ENCODE results near the gene SCARF1.

Gene SCARF1

DNA sequence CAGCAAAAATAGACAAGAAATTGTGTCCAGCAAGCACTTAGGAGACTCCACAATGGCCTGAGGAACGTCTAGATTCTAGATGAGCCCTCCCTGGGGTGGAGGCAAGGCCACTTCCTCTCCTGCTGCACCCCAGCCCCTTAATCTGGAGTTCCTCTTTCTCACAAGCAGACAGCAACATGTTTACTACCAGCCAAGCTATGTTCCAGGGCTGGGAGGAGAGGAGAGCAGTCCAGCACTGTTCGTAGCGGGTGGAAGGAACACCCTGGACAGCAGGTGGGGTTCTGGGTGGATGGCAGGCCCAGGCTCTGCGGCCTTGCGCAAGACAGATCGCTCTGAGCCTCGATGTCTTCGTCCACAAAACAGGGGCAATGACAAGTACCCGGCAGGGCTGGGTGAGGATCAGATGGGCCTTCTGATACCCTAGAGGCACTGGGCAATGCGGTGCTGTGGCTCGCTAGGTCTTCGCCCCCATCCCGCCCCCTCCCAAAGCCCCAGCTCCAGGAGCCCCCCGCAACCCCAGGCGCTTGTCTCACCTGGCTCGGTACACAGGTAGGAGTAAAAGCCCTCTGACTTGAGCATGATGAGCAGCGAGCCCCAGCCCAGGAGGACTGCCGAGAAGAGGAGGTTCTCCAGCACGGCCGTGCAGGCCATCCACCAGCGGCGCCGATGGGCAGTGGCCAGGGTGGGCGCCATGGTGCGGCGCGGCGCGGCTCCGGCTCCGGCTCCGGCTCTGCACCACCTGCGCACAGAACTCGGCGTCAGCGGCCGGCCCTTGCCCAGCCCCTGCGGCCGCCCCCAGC lies 18.1 kb downstream of the SCARF1 start:
- H4K5ac ChIP-seq (ENCODE audit: low read length) = no peak overlapping the region
- peak overlapping the region; percentile 100 for H3K4me2 ChIP-seq (ENCODE audit: low read length)
- no peaks in the 10 kb centered on the region for H3K27me3 ChIP-seq (ENCODE audit: insufficient read depth, low read length, poor library complexity)
- H3K79me1 ChIP-seq (ENCODE audit: low read length) = no peaks in the 10 kb centered on the region
- no peaks in the 10 kb centered on the region for H3K36me3 ChIP-seq (ENCODE audit: control insufficient read depth, insufficient read depth, low read length)
- no peak overlapping the region for H3K23ac ChIP-seq (ENCODE audit: low read length)
- no peak overlapping the region for H3K18ac ChIP-seq (ENCODE audit: low read length)
- H2BK15ac ChIP-seq (replicated peaks; ENCODE audit: low read depth) = no peak overlapping the region
- H2AK5ac ChIP-seq (ENCODE audit: low read length) = no peak overlapping the region
- no peaks in the 10 kb centered on the region for H3K4me1 ChIP-seq (ENCODE audit: control insufficient read depth, low read depth, low read length)
- H3K9ac ChIP-seq (ENCODE audit: low read length) = peak overlapping the region; percentile 41
- DNase-seq = no peak
- no peak overlapping the region for H3K27ac ChIP-seq (ENCODE audit: low read depth, low read length)
- H2BK5ac ChIP-seq (ENCODE audit: low read length) = no peak overlapping the region
- no CpG with 5 or more reads among the region's 39 CpGs for WGBS (ENCODE audit: extremely low coverage, insufficient coverage, low lambda C conversion rate)
- H3K4ac ChIP-seq (ENCODE audit: low read depth, low read length) = no peak overlapping the region
- peak overlapping the region; percentile 75 for H3K56ac ChIP-seq (ENCODE audit: low read length)
- H3K79me2 ChIP-seq (ENCODE audit: control insufficient read depth, insufficient read depth, low read length) = no peaks in the 10 kb centered on the region
- no peak overlapping the region for H3K4me3 ChIP-seq (ENCODE audit: low read length)
- H4K8ac ChIP-seq (ENCODE audit: low read depth, low read length) = no peak overlapping the region
- no peak overlapping the region for H2BK120ac ChIP-seq (ENCODE audit: low read depth, low read length)

DNA sequence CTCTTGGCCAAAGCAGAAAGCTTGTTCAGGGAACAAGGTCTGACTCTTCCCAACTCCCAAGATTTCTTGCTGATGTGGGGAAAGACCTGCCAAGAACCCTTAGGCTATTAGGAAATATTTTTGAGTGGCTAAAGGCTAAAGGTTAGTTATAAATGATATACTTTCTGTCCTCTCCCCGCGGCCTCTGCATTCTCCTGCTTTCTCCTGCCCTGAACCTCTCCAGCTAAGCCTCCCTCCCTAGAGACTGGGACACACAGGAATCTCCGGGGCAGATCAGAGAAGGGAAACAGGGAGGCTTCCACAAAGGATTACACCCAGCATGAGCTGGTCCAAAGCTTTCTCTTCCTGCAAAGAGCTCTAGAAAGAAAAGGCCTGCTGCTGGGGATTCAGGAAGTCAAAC lies 19.2 kb downstream of the SCARF1 start:
- Histone ChIP-seq H3K27ac (ENCODE audit: low read depth, low read length) (no peak overlapping the region), H3K9ac (ENCODE audit: low read length) (no peak overlapping the region), H2BK120ac (ENCODE audit: low read depth, low read length) (no peak overlapping the region), H3K79me1 (ENCODE audit: low read length) (no peaks in the 10 kb centered on the region), H2BK15ac (replicated peaks; ENCODE audit: low read depth) (no peak overlapping the region), H2BK5ac (ENCODE audit: low read length) (no peak overlapping the region), H3K4me1 (ENCODE audit: control insufficient read depth, low read depth, low read length) (no peaks in the 10 kb centered on the region), H3K36me3 (ENCODE audit: control insufficient read depth, insufficient read depth, low read length) (no peaks in the 10 kb centered on the region), H3K4me2 (ENCODE audit: low read length) (no peak overlapping the region), H2AK5ac (ENCODE audit: low read length) (no peak overlapping the region), H3K56ac (ENCODE audit: low read length) (no peak overlapping the region), H3K23ac (ENCODE audit: low read length) (no peak overlapping the region), H3K4ac (ENCODE audit: low read depth, low read length) (no peak overlapping the region), H3K4me3 (ENCODE audit: low read length) (no peak overlapping the region), H3K27me3 (ENCODE audit: insufficient read depth, low read length, poor library complexity) (no peaks in the 10 kb centered on the region), H4K8ac (ENCODE audit: low read depth, low read length) (no peak overlapping the region), H3K79me2 (ENCODE audit: control insufficient read depth, insufficient read depth, low read length) (no peaks in the 10 kb centered on the region), H4K5ac (ENCODE audit: low read length) (no peak overlapping the region), H3K18ac (ENCODE audit: low read length) (no peak overlapping the region)
- no peak for DNase-seq
- no CpG with 5 or more reads among the region's 3 CpGs for WGBS (ENCODE audit: extremely low coverage, insufficient coverage, low lambda C conversion rate)

GRCh38 chr17:1625581-1625980 lies 20.0 kb downstream of the SCARF1 start:
- no CpG with 5 or more reads among the region's 6 CpGs for WGBS (ENCODE audit: extremely low coverage, insufficient coverage, low lambda C conversion rate)
- no peak overlapping the region for H3K4me3 ChIP-seq (ENCODE audit: low read length)
- DNase-seq = no peak

DNA sequence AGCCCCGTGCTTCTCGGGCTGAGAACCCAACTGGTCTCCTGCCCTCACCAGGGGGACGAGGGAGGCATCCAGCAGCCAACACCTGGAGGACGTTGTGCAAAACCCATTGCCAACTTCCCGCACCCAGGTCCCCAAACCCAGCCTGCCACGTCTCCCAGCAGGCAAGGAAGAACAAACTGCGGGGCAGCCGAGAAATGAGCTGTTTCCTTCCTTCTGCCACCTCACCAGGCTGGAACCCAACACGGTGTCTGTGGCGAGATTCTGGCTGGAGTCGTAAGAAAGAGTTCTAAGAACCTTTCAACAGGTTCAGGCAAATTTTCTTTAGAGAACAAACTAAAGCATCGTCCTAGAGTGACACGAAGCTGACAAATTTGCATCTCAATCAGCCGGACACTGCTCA lies 20.5 kb downstream of the SCARF1 start:
- Histone ChIP-seq H2BK5ac (ENCODE audit: low read length) (no peak overlapping the region), H2AK5ac (ENCODE audit: low read length) (no peak overlapping the region), H2BK120ac (ENCODE audit: low read depth, low read length) (no peak overlapping the region), H3K23ac (ENCODE audit: low read length) (no peak overlapping the region), H3K27ac (ENCODE audit: low read depth, low read length) (no peak overlapping the region), H3K4ac (ENCODE audit: low read depth, low read length) (no peak overlapping the region), H3K79me2 (ENCODE audit: control insufficient read depth, insufficient read depth, low read length) (no peaks in the 10 kb centered on the region), H3K4me1 (ENCODE audit: control insufficient read depth, low read depth, low read length) (no peaks in the 10 kb centered on the region), H4K5ac (ENCODE audit: low read length) (no peak overlapping the region), H4K8ac (ENCODE audit: low read depth, low read length) (no peak overlapping the region), H3K56ac (ENCODE audit: low read length) (no peak overlapping the region), H3K27me3 (ENCODE audit: insufficient read depth, low read length, poor library complexity) (no peaks in the 10 kb centered on the region), H3K36me3 (ENCODE audit: control insufficient read depth, insufficient read depth, low read length) (no peaks in the 10 kb centered on the region), H2BK15ac (replicated peaks; ENCODE audit: low read depth) (no peak overlapping the region), H3K9ac (ENCODE audit: low read length) (no peak overlapping the region), H3K4me2 (ENCODE audit: low read length) (no peak overlapping the region), H3K4me3 (ENCODE audit: low read length) (no peak overlapping the region), H3K79me1 (ENCODE audit: low read length) (no peaks in the 10 kb centered on the region), H3K18ac (ENCODE audit: low read length) (no peak overlapping the region)
- WGBS (ENCODE audit: extremely low coverage, insufficient coverage, low lambda C conversion rate) = no CpG with 5 or more reads among the region's 14 CpGs
- DNase-seq = no peak

More at GRCh38 chr17:1625581-1625980, 20.0 kb downstream of the SCARF1 start:
- no peaks in the 10 kb centered on the region for H3K79me1 ChIP-seq (ENCODE audit: low read length)
- no peak overlapping the region for H2BK5ac ChIP-seq (ENCODE audit: low read length)
- H3K18ac ChIP-seq (ENCODE audit: low read length) = no peak overlapping the region
- H3K4ac ChIP-seq (ENCODE audit: low read depth, low read length) = no peak overlapping the region
- no peak overlapping the region for H3K23ac ChIP-seq (ENCODE audit: low read length)
- H3K27me3 ChIP-seq (ENCODE audit: insufficient read depth, low read length, poor library complexity) = no peaks in the 10 kb centered on the region
- no peak overlapping the region for H2BK15ac ChIP-seq (replicated peaks; ENCODE audit: low read depth)
- no peak overlapping the region for H3K4me2 ChIP-seq (ENCODE audit: low read length)
- no peaks in the 10 kb centered on the region for H3K4me1 ChIP-seq (ENCODE audit: control insufficient read depth, low read depth, low read length)
- H2AK5ac ChIP-seq (ENCODE audit: low read length) = no peak overlapping the region
- no peak overlapping the region for H3K9ac ChIP-seq (ENCODE audit: low read length)
- no peak overlapping the region for H3K27ac ChIP-seq (ENCODE audit: low read depth, low read length)
- no peak overlapping the region for H3K56ac ChIP-seq (ENCODE audit: low read length)
- H3K79me2 ChIP-seq (ENCODE audit: control insufficient read depth, insufficient read depth, low read length) = no peaks in the 10 kb centered on the region
- no peak overlapping the region for H4K5ac ChIP-seq (ENCODE audit: low read length)
- no peak overlapping the region for H4K8ac ChIP-seq (ENCODE audit: low read depth, low read length)
- H3K36me3 ChIP-seq (ENCODE audit: control insufficient read depth, insufficient read depth, low read length) = no peaks in the 10 kb centered on the region
- H2BK120ac ChIP-seq (ENCODE audit: low read depth, low read length) = no peak overlapping the region

DNA sequence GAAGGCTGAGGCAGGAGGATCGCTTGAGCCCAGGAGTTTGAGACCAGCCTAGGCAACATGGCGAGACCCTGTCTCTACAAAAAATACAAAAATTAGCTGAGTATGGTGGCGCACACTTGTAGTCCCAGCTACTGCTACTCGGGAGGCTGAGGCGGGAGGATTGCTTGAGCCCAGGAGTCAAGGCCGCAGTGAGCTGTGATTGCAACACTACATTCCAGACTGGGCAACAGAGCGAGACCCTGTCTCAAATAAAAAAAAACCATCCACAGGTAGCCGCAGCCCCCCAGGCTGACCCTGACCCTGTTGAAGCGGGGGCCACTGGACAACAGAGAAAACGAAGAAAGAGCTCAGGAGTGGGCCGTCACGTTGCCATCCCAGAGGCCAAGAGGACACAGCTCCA lies 20.9 kb downstream of the SCARF1 start:
- H3K79me2 ChIP-seq (ENCODE audit: control insufficient read depth, insufficient read depth, low read length) = no peaks in the 10 kb centered on the region
- no peak overlapping the region for H3K56ac ChIP-seq (ENCODE audit: low read length)
- no peak overlapping the region for H3K4me2 ChIP-seq (ENCODE audit: low read length)
- H3K18ac ChIP-seq (ENCODE audit: low read length) = no peak overlapping the region
- H2BK120ac ChIP-seq (ENCODE audit: low read depth, low read length) = no peak overlapping the region
- no peak overlapping the region for H3K27ac ChIP-seq (ENCODE audit: low read depth, low read length)
- H2AK5ac ChIP-seq (ENCODE audit: low read length) = no peak overlapping the region
- H3K23ac ChIP-seq (ENCODE audit: low read length) = no peak overlapping the region
- H3K4me1 ChIP-seq (ENCODE audit: control insufficient read depth, low read depth, low read length) = no peaks in the 10 kb centered on the region
- H3K79me1 ChIP-seq (ENCODE audit: low read length) = no peaks in the 10 kb centered on the region
- no peak overlapping the region for H3K4ac ChIP-seq (ENCODE audit: low read depth, low read length)
- no peak overlapping the region for H4K5ac ChIP-seq (ENCODE audit: low read length)
- H4K8ac ChIP-seq (ENCODE audit: low read depth, low read length) = no peak overlapping the region
- no peak overlapping the region for H2BK5ac ChIP-seq (ENCODE audit: low read length)
- no peak overlapping the region for H2BK15ac ChIP-seq (replicated peaks; ENCODE audit: low read depth)
- H3K4me3 ChIP-seq (ENCODE audit: low read length) = no peak overlapping the region
- WGBS (ENCODE audit: extremely low coverage, insufficient coverage, low lambda C conversion rate) = no CpG with 5 or more reads among the region's 12 CpGs
- H3K36me3 ChIP-seq (ENCODE audit: control insufficient read depth, insufficient read depth, low read length) = no peaks in the 10 kb centered on the region
- no peak for DNase-seq
- no peaks in the 10 kb centered on the region for H3K27me3 ChIP-seq (ENCODE audit: insufficient read depth, low read length, poor library complexity)
- H3K9ac ChIP-seq (ENCODE audit: low read length) = no peak overlapping the region

Measured in mesendoderm (in vitro differentiated cells).